ENCODE results near the gene GFPT1.

DNA sequence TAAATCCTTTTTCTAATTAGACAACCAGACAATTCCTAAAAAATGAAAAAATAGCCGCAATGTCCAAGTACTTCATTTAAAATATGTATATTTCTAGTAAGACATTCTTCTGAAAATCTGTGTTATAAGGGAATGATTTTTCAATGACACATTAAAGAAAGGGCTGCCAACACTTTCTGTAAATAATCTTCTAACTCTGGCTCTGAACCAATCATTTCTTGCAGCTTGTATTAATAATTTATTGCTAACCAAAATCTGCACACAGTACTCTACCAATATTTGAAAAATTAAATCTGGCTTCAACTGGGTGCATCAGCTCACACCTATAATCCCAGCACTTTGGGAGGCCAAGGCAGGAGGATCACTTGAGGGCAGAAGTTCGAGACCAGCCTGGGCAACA is 42.0 kb upstream of the GFPT1 start:
- TF ChIP-seq, protein P1, sequence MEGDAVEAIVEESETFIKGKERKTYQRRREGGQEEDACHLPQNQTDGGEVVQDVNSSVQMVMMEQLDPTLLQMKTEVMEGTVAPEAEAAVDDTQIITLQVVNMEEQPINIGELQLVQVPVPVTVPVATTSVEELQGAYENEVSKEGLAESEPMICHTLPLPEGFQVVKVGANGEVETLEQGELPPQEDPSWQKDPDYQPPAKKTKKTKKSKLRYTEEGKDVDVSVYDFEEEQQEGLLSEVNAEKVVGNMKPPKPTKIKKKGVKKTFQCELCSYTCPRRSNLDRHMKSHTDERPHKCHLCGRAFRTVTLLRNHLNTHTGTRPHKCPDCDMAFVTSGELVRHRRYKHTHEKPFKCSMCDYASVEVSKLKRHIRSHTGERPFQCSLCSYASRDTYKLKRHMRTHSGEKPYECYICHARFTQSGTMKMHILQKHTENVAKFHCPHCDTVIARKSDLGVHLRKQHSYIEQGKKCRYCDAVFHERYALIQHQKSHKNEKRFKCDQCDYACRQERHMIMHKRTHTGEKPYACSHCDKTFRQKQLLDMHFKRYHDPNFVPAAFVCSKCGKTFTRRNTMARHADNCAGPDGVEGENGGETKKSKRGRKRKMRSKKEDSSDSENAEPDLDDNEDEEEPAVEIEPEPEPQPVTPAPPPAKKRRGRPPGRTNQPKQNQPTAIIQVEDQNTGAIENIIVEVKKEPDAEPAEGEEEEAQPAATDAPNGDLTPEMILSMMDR (conservative IDR thresholded peaks at IDR 0.05; ENCODE audit: low read length): no peak
- TF ChIP-seq EZH2phosphoT487 (IDR thresholded peaks at IDR 0.05; ENCODE audit: borderline replicate concordance): no peak

Data from Loucy (cell line).